K562 (cell line): Measurements from ENCODE around the gene MYPN. TPM values are rescaled to one million over a fixed set of nuclear protein-coding genes. Genes with fewer than 3 reads are reported as not detected.

Source experiments
- FOXJ2 ChIP-seq: fragments of 200-800 bp; sonication (Bioruptor generic); IDR thresholded peaks from 2 replicates; pipeline ENCODE4 v1.6.1; 2016; ENCODE audit warnings: missing genetic modification characterization, missing compliant biosample characterization
- GATAD2A ChIP-seq: fragments of 450-650 bp; IDR thresholded peaks from 2 replicates; pipeline ENCODE4 v1.6.1; 2017
- HDAC6 ChIP-seq: IDR thresholded peaks from 2 replicates; pipeline ENCODE4 v1.6.1; 2012; ENCODE audit warnings: low read depth, mild to moderate bottlenecking, control low read depth, inconsistent platforms, low read length, moderate library complexity
- KLF6 ChIP-seq: fragments of 250-450 bp; sonication (Bioruptor Pico); IDR thresholded peaks from 2 replicates; pipeline ENCODE4 v1.4.0; 2020; ENCODE audit warnings: mild to moderate bottlenecking, moderate library complexity, borderline replicate concordance
- TCF3 ChIP-seq: sonication (generic); formaldehyde crosslinking; IDR thresholded peaks from 2 replicates; pipeline ENCODE4 v1.4.0; 2020; ENCODE audit warnings: mild to moderate bottlenecking, missing genetic modification reagents
- ZNF445 ChIP-seq: fragments of 250-450 bp; sonication (Bioruptor Pico); IDR thresholded peaks from 2 replicates; pipeline ENCODE4 v1.4.0; 2020; ENCODE audit warnings: low read depth, mild to moderate bottlenecking, moderate library complexity
- ZNF655 ChIP-seq: fragments of 250-450 bp; sonication (Bioruptor Pico); IDR thresholded peaks from 2 replicates; pipeline ENCODE4 v1.5.0; 2021
- polyA plus RNA-seq, 8 experiments: library from polyadenylated mRNA; depleted of rRNA in 4 of 8; stranded (reverse) in 5 of 8; unstranded in 3 of 8; fragments of >200 nt; fragmentation: Nextera tagmentation in 2 of 8; fragmentation: Illumina TruSeq in 1 of 8; extraction: Ambion mirVana in 2 of 8; extraction: Trizol in 1 of 8; gene quantifications; 2 replicates each; pipeline versions ENCODE4 v1.2.1 to v1.2.3, GENCODE V29; 2011 to 2014; ENCODE audit warnings: inconsistent platforms in 1 of 8, missing spikeins in 1 of 8
- total RNA-seq, 7 experiments: library from RNA; depleted of rRNA in 6 of 7; stranded (reverse); fragments of >200 nt in 6 of 7; fragmentation: Illumina TruSeq in 2 of 7; extraction: Trizol in 2 of 7; gene quantifications; 2 replicates each; pipeline versions ENCODE4 v1.2.1 to v1.2.3, GENCODE V29; 2011 to 2021; ENCODE audit warnings: low replicate concordance in 1 of 7
- TF ChIP-seq, protein P1 (sequence below), 2 experiments: fragments of 150-350 bp in 1 of 2; IDR thresholded peaks; 2 replicates each; pipeline ENCODE4 v1.6.1; 2012 to 2016; ENCODE audit warnings: low read depth in 2 of 2, low read length in 2 of 2, mild to moderate bottlenecking in 1 of 2, moderate library complexity in 1 of 2

Gene MYPN
- total and polyA plus RNA-seq, 9 of the 15 experiments (the other 6 are each of a cell fraction or from before 2014, with no cell fraction given) = not detected

- no peak for TF ChIP-seq ZNF655 (CRISPR knock-in tag)
- no peak for TF ChIP-seq KLF6 (CRISPR knock-in tag)
- TF ChIP-seq, protein P1, sequence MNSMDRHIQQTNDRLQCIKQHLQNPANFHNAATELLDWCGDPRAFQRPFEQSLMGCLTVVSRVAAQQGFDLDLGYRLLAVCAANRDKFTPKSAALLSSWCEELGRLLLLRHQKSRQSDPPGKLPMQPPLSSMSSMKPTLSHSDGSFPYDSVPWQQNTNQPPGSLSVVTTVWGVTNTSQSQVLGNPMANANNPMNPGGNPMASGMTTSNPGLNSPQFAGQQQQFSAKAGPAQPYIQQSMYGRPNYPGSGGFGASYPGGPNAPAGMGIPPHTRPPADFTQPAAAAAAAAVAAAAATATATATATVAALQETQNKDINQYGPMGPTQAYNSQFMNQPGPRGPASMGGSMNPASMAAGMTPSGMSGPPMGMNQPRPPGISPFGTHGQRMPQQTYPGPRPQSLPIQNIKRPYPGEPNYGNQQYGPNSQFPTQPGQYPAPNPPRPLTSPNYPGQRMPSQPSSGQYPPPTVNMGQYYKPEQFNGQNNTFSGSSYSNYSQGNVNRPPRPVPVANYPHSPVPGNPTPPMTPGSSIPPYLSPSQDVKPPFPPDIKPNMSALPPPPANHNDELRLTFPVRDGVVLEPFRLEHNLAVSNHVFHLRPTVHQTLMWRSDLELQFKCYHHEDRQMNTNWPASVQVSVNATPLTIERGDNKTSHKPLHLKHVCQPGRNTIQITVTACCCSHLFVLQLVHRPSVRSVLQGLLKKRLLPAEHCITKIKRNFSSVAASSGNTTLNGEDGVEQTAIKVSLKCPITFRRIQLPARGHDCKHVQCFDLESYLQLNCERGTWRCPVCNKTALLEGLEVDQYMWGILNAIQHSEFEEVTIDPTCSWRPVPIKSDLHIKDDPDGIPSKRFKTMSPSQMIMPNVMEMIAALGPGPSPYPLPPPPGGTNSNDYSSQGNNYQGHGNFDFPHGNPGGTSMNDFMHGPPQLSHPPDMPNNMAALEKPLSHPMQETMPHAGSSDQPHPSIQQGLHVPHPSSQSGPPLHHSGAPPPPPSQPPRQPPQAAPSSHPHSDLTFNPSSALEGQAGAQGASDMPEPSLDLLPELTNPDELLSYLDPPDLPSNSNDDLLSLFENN (IDR thresholded peaks at IDR 0.05; ENCODE audit: low read depth in 2 of 2, low read length in 2 of 2) = no peak
- TF ChIP-seq HDAC6 = no peak
- TF ChIP-seq TCF3 (CRISPR knock-in tag) = no peak
- no peak for TF ChIP-seq ZNF445 (CRISPR knock-in tag)
- TF ChIP-seq FOXJ2 (tag) = no peak
- no peak for TF ChIP-seq GATAD2A
Measured at GRCh38 chr10:68237173-68237572, 127.9 kb downstream of the MYPN start (continued).
